ENCODE data around the gene FHOD1.

FHOD1 gene

GRCh38 chr16:67245186-67245585 is 2.1 kb downstream of the FHOD1 start:
- DNase-seq (ENCODE audit: low read depth) = no peak
- no peak for TF ChIP-seq CTCF (IDR thresholded peaks at IDR 0.05; ENCODE audit: control insufficient read depth, extremely low read depth, insufficient read depth)
- H3K4me3 ChIP-seq (ENCODE audit: low read depth, low read length) = peak overlapping the region; percentile 80

GRCh38 chr16:67244387-67245185 is 2.7 kb downstream of the FHOD1 start:
- H3K4me3 ChIP-seq (ENCODE audit: low read depth, low read length) = no peak overlapping the region
- no peak for DNase-seq (ENCODE audit: low read depth)
- no peak for TF ChIP-seq CTCF (IDR thresholded peaks at IDR 0.05; ENCODE audit: control insufficient read depth, extremely low read depth, insufficient read depth)

GRCh38 chr16:67243481-67243880 is 3.8 kb downstream of the FHOD1 start:
- no peak for TF ChIP-seq CTCF (IDR thresholded peaks at IDR 0.05; ENCODE audit: control insufficient read depth, extremely low read depth, insufficient read depth)
- no peak for DNase-seq (ENCODE audit: low read depth)
- no peak overlapping the region for H3K4me3 ChIP-seq (ENCODE audit: low read depth, low read length)

- no peak overlapping the region for H3K4me3 ChIP-seq (ENCODE audit: low read depth, low read length)
- DNase-seq (ENCODE audit: low read depth) = no peak
- TF ChIP-seq CTCF (IDR thresholded peaks at IDR 0.05; ENCODE audit: control insufficient read depth, extremely low read depth, insufficient read depth) = no peak
Observed at GRCh38 chr16:67242138-67242730, 5.0 kb downstream of the FHOD1 start.

GRCh38 chr16:67241008-67241900 is 6.0 kb downstream of the FHOD1 start:
- peak overlapping the region; percentile 8; the same call in 1 of the 2 replicates for H3K4me3 ChIP-seq (ENCODE audit: low read depth, low read length)
- peak; percentile 85 for DNase-seq (ENCODE audit: low read depth)

More at GRCh38 chr16:67241008-67241900, 6.0 kb downstream of the FHOD1 start:
- TF ChIP-seq CTCF (IDR thresholded peaks at IDR 0.05; ENCODE audit: control insufficient read depth, extremely low read depth, insufficient read depth) = no peak
